GM03348 (cell line): ENCODE data around the gene CCDC124.
A peak's percentile ranks its signal among the peaks of the same experiment; 100 is the strongest.

Experiments
- DNase-seq: peaks from one replicate; pipeline ENCODE4 v3.0.0; 2012; ENCODE audit warnings: low spot score

Gene CCDC124

DNA sequence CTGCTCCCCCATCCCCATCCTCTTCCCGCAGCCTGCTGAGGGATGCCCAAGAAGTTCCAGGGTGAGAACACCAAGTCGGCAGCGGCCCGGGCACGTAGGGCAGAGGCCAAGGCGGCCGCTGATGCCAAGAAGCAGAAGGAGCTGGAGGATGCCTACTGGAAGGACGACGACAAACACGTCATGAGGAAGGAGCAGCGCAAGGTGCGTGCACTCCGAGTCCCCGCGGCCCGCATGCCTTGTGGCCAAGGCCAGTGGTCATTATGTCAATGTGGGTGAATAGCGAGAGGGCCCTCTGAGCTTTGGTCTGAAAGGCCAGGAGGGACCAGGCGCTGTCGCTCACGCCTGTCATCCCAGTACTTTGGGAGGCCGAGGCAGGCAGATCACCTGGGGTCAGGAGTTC lies 3.6 kb downstream of the CCDC124 start:
- no peak for DNase-seq

DNA sequence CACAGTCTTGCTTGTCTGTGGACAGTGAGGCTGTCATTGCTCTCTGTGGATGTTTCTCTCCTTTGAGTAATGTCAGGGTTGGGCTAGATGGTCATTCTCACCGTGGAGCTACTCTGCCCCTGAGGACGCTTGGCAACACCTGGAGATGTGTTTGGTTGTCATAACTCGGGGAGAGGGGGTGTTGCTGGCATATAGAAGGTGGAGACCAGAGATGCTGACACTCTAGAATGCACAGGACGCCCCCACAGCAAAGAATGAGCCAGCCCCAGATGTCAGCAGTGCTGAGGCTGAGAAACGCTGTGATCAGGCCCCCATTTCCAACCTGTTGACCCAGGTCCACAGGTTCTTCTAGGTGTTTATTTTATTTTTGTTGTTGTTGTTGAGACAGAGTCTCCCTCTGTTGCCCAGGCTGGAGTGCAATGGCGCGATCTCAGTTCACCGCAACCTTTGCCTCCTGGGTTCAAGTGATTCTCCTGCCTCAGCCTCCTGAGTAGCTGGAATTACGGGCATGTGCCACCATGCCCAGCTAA lies 4.6 kb downstream of the CCDC124 start:
- DNase-seq, result no peak

- peak; percentile 93 for DNase-seq
Observed at GRCh38 chr19:17938092-17938845, 5.5 kb downstream of the CCDC124 start.

DNA sequence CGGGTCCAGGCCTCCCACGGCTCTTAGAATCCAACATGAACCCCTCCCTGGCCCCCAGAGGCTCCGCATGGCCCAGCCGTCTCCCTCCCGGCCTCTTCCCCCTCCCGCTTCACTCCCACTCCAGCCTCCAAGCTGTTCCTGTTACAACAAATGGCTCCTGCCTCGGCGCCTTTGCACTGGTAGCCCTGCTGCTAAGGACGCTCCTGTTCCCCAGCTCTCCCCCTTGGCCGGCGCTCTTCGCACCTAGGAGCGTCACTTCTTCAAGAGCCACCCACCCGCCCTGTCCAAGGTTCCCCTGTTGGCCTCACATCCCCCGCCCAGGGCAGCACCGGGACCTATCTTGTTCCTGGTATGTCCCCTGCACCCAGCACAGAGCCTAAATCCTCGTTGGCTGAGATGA lies 9.4 kb downstream of the CCDC124 start:
- no peak for DNase-seq

- DNase-seq, result no peak
Observed at GRCh38 chr19:17942582-17943273, 9.9 kb downstream of the CCDC124 start.

- no peak for DNase-seq
Observed at GRCh38 chr19:17943274-17944221, 10.7 kb downstream of the CCDC124 start.

- peak; percentile 89 for DNase-seq
Observed at GRCh38 chr19:17944301-17944700, 11.5 kb downstream of the CCDC124 start.

DNA sequence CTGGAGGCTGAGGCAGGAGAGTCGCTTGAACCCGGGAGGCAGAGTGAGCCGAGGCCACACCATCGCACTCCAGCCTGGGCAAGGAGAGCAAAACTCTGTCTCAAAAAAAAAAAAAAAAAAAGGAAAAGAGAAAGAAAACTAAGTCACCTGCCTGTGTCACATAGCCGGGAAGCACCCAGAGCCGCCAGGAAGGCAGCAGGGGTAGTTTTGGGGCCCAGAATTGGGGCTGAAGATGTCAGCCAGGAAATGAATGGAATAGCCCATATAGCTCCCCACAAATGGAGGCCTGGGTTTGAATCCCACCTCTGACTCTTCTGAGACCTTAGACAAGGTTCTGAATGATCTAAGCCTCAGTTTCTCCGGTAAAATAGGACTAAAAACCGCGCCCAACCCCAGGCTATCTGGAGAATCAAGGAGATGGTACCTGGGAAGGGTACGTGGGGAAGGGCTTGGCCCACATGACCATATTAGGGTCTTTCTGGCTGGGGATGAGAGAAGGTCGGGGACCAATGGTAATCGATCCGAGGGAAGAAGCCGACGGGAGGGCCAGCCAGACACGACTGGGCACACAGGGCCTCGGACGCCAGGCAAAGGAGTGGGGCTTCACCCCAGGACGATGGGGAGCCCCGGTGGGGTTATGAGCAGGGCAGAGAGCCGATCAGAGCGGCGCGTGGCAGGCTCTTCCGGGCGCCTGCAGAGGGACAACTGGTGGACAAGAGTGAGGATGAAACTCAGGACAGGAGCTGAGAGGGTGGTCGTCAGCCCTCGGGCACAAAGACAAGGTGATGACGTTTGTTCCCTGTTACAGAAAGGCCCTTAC lies 14.4 kb downstream of the CCDC124 start:
- no peak for DNase-seq

- DNase-seq, result peak; percentile 100
Observed at GRCh38 chr19:17947815-17948513, 15.1 kb downstream of the CCDC124 start.

DNA sequence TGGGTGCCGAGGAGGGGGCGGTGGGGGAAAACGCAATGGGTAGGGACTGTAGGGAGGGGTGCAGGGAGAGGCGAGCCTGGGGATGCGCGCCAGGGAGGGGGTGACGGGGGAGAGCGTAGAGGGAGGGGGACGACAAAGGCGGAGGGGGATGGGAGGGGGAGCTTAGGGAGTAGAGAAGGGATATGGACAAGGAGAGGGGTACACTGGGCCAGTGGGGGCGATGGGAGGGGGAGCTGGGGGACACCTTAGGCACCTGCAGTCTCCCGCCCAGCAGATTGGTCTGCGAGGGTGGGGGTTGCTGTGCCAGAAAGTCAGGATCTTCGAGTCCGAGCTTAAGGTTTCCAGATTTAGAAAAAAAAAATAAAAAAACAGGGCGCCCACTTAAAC lies 15.7 kb downstream of the CCDC124 start:
- no peak for DNase-seq

DNA sequence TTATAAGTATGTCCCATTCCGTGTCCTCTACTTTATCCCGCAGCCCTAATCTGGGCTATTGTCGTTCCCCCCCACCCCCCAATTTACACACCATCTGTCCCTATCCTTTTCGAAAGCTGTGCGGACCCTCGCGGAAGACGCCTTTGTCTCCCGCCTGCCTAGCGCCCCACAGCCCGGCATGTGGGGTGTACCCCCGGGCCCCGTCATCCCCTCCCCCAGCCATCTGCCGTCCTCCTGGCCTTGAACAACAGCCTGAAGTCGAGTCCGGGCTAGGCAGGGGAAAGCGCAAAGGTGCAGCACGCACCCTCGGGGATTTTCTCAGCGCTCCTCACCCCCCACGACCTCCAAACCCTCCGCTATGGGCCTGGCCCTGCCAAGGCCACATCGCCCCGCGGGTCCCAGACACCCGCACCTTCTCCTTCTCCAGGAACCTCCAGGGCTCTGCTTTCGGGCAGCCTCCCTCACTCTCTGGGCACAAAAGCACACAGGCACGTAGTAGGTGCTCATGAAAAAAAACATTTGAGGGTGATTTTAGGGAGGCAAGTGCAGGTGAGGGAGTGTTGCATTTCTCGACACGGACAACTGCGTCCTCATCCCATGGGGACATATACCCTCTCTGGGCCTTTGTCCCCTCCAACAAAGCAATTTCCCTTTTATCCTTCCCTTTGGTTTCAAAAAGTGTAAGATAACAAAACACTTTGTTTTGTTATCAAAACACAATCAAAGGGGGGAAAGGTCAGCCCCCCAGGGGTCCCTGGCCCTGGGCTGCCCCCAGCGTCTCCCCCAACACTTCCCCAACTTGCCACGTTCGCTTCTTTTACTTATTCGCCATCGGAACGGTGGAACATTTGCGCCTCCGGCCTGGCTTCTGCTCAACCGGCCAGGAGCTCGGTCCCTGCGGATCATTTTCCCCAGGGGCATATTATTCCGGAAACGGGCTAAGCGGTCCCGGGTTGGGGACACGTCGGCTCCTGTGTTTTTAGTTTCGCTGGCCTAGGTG lies 16.4 kb downstream of the CCDC124 start:
- DNase-seq, result no peak

- no peak for DNase-seq
Observed at GRCh38 chr19:17949956-17950309, 17.1 kb downstream of the CCDC124 start.

GRCh38 chr19:17950310-17951156 lies 17.7 kb downstream of the CCDC124 start:
- DNase-seq, result no peak

DNA sequence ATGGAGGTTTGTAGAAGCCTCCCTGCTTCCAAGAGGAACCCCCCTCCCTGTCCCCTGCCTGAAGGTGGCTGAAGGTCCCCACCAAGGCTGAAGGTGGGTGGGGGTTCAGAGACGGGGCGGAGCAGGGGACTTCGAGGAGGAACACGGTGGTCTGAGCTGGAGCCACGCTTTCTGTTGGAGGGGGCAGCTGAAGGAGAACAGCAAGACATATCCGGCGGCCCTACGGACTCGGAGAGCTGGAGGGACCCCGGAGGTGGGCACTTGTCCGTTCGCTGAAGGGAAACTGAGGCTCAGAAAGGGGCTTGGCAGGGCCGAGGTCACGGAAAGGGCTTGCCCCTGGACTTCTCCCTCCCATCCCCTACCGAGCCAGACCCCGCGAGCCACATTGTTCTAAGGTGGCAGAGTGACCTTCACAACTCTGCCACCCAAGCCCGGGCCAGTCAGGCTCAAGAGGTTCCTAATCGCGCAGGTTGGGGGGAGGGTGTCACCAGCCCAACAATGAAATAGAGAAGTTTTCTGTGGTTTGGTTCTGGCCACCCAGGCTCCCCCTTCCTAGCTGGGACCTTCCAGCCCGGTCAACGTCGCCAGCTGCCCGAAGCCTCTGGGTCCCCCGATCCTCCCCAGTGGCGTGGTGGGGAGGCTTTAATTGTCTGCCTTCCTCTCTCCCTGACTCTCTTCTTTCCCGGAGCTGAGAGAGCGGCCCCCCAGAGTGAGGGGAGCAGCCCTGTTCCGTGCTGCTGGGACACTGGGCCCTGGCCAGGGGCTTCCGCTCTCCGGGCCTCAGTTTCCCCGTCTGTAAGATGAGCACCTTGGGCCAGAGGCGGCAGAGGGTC lies 18.6 kb downstream of the CCDC124 start:
- DNase-seq, result no peak

GRCh38 chr19:17951990-17952976 lies 19.5 kb downstream of the CCDC124 start:
- no peak for DNase-seq

DNA sequence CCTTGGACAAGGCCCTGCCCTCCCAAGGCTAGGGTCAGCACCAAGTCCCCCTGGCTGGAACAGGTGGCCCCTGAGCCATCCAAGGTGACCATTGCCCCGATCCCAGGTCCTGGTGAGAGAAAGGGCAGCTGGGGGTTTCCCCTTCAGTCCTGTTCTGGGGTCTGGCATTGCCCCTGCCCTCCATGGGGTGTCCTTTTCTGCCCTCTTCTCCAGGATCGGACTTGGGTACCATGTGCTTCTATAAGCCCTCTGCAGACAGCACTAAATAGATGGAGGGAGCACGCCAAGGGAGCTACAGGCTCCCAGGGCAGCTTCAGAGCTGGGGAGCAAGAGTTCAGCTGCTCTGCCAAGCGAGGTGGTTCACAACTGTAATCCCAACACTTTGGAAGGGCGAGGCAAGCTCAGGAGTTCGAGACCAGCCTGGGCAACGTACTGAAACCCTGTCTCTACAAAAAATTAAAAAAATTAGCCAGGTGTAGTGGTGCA lies 20.5 kb downstream of the CCDC124 start:
- no peak for DNase-seq
